ENCODE measurements around the gene OR6Q1.

Gene OR6Q1

GRCh38 chr11:58058276-58059006 is 27.7 kb downstream of the OR6Q1 start:
- DNase-seq (ENCODE audit: low spot score): no peak

- no peak for DNase-seq (ENCODE audit: low spot score)
Observed at GRCh38 chr11:58059007-58059350, 28.2 kb downstream of the OR6Q1 start.

GRCh38 chr11:58060535-58060934 is 29.8 kb downstream of the OR6Q1 start:
- no peak for DNase-seq (ENCODE audit: low spot score)

- no peak for DNase-seq (ENCODE audit: low spot score)
Observed at GRCh38 chr11:58060939-58061672, 30.4 kb downstream of the OR6Q1 start.

- no peak for DNase-seq (ENCODE audit: low spot score)
Observed at GRCh38 chr11:58061813-58062212, 31.1 kb downstream of the OR6Q1 start.

- DNase-seq (ENCODE audit: low spot score): no peak
Observed at GRCh38 chr11:58067685-58068084, 36.9 kb downstream of the OR6Q1 start.

GRCh38 chr11:58068655-58069054 is 37.9 kb downstream of the OR6Q1 start:
- no peak for DNase-seq (ENCODE audit: low spot score)

GRCh38 chr11:58070585-58070984 is 39.8 kb downstream of the OR6Q1 start:
- no peak for DNase-seq (ENCODE audit: low spot score)

GRCh38 chr11:58075781-58076180 is 45.0 kb downstream of the OR6Q1 start:
- DNase-seq (ENCODE audit: low spot score): no peak
